Stimulated activated effector memory CD8-positive, alpha-beta T cell treated with anti-CD3 and anti-CD28 coated beads, Interleukin-12 subunit alpha, Interleukin-12 subunit beta, amount 100 ng/mL, for 72 hours (primary cell): ENCODE data around the gene PLEKHA6.
"Not testable (repeated sequence)": the region's sequence is repeated elsewhere in the genome, so short reads cannot be mapped to it uniquely, and the experiment has no call there.

ENCODE experiments used
- ATAC-seq: fragments of 150-1000 bp; cut with Tn5 transposase; 2 replicates; pipeline ENCODE4 v1.10.0; 2021
- DNase-seq, 2 donors: peaks; one replicate each; pipeline ENCODE4 v3.0.0; 2021 to 2022; ENCODE audit warnings: low spot score in 2 of 2
- H3K27ac Mint-ChIP-seq: one replicate; pipeline ENCODE4 v1.8.0; 2022; ENCODE audit warnings: mild to moderate bottlenecking, mixed read lengths
- H3K36me3 Mint-ChIP-seq: one replicate; pipeline ENCODE4 v1.8.0; 2022; ENCODE audit warnings: mild to moderate bottlenecking, mixed read lengths
- H3K4me1 Mint-ChIP-seq: one replicate; pipeline ENCODE4 v1.8.0; 2022; ENCODE audit warnings: mixed read lengths
- H3K4me3 Mint-ChIP-seq: one replicate; pipeline ENCODE4 v1.8.0; 2022; ENCODE audit warnings: mild to moderate bottlenecking, mixed read lengths
- H3K9me3 Mint-ChIP-seq: one replicate; pipeline ENCODE4 v1.8.0; 2022; ENCODE audit warnings: mixed read lengths

PLEKHA6 gene

DNA sequence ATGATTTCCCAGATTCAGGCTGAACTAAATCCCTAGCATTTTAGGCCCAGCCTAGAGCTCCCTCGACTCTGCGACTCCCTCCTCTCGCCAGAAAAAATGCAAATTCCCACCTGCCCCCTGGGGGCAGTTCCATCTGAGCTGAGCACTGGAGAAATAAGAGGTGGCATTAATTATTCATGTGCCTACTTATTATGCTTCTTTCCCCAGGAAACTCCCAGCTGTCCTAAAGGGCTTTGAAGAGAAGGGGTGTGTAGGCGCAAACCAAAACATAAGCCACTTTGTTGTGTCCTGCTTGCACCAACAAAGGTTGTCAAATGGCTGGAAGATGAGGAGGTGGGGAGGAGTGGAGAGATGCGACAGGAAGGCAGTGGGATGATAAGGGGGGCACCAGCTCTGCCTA lies 104.5 kb downstream of the PLEKHA6 start:
- DNase-seq (no peak), ATAC-seq (no peak)
- no peaks in the 10 kb centered on the region for H3K4me1 Mint-ChIP-seq
- H3K27ac Mint-ChIP-seq, result no peak overlapping the region
- no peaks in the 10 kb centered on the region for H3K9me3 Mint-ChIP-seq
- H3K4me3 Mint-ChIP-seq, result no peak overlapping the region
- no peaks in the 10 kb centered on the region for H3K36me3 Mint-ChIP-seq

- H3K4me3 Mint-ChIP-seq, result no peak overlapping the region
- no peak overlapping the region for H3K27ac Mint-ChIP-seq
- no peaks in the 10 kb centered on the region for H3K4me1 Mint-ChIP-seq
- no peaks in the 10 kb centered on the region for H3K36me3 Mint-ChIP-seq
- DNase-seq (no peak), ATAC-seq (no peak)
- H3K9me3 Mint-ChIP-seq, result no peaks in the 10 kb centered on the region
Measured at GRCh38 chr1:204254031-204254661, 105.6 kb downstream of the PLEKHA6 start.

GRCh38 chr1:204251926-204252689 lies 107.6 kb downstream of the PLEKHA6 start:
- H3K36me3 Mint-ChIP-seq, result no peaks in the 10 kb centered on the region
- H3K9me3 Mint-ChIP-seq, result no peaks in the 10 kb centered on the region
- DNase-seq, result no peak
- H3K4me1 Mint-ChIP-seq, result no peaks in the 10 kb centered on the region
- H3K4me3 Mint-ChIP-seq, result no peak overlapping the region
- no peak overlapping the region for H3K27ac Mint-ChIP-seq
- ATAC-seq, result no peak

GRCh38 chr1:204251286-204251685 lies 108.4 kb downstream of the PLEKHA6 start:
- Mint-ChIP-seq H3K4me1 (no peaks in the 10 kb centered on the region), H3K36me3 (no peaks in the 10 kb centered on the region), H3K27ac (no peak overlapping the region), H3K4me3 (no peak overlapping the region), H3K9me3 (no peaks in the 10 kb centered on the region)
- ATAC-seq (no peak), DNase-seq (no peak)

DNA sequence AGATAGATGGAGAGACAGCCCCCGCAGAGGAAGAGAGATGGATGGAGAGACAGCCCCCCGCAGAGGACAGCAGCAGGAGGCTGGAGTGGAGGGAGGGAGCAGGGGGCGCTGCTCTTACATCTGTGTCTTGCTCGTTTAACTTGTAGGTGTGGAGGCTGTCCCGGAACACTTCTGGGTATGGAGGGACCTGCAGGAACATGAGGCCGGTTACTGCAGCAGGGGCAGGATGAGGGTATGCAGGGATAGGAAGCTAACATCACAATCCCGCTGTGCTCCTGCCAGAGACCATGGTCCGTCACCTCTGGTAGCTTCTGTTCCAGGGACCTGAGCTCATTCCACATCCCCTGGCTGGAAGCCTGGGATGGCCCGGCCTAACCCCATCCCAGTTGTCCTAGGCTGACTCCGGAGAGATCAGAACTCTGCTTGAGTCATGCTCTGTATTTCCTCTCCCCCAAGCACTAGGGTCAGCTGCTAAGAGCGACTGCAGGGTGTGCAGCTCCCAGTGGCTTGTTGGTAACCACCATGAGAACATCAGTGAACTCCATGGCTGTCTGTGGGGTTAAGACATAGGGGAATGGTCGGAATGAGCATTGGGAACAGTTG lies 109.2 kb downstream of the PLEKHA6 start:
- no peaks in the 10 kb centered on the region for H3K9me3 Mint-ChIP-seq
- DNase-seq (no peak), ATAC-seq (no peak)
- H3K4me1 Mint-ChIP-seq, result no peaks in the 10 kb centered on the region
- H3K4me3 Mint-ChIP-seq, result no peak overlapping the region
- H3K36me3 Mint-ChIP-seq, result no peaks in the 10 kb centered on the region
- H3K27ac Mint-ChIP-seq, result no peak overlapping the region

DNA sequence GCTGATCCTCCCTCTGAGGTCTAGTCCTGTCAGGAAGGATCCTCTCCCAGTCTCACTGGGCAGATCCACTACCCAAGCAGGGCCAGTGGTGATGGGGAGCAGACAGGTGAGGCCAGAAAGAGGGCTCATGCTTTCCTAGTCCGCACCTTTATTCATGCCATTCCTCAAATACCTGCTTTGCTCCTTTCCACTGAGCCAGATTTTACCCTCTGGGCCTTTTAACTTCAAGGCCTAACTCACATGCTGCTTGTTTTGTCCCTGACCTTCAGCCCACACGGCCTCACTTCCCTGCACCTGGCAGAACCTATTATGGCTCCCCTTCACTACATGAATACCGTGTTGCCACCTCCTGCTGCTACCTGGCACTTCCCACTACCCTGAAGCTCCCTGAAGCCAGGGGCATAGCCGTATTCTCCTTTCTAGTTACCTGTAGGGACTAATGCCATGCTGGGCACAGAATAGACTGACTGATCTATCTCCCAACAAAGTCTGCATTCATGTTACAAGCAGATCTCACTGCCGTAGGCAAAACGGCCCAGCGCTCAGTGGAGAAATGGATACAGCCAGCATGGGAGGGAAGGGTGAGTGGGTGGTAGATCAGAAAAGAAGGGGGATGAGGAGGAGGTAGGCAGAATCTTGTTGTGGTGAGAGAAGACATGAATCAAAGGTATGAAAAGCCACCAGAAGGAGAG lies 109.8 kb downstream of the PLEKHA6 start:
- no peak for DNase-seq
- no peak for ATAC-seq
- Mint-ChIP-seq H3K4me3 (no peak overlapping the region), H3K9me3 (no peaks in the 10 kb centered on the region), H3K36me3 (no peaks in the 10 kb centered on the region), H3K4me1 (no peaks in the 10 kb centered on the region), H3K27ac (no peak overlapping the region)

GRCh38 chr1:204248954-204249353 lies 110.8 kb downstream of the PLEKHA6 start:
- no peak overlapping the region for H3K27ac Mint-ChIP-seq
- DNase-seq (no peak), ATAC-seq (no peak)
- H3K36me3 Mint-ChIP-seq, result no peaks in the 10 kb centered on the region
- H3K4me3 Mint-ChIP-seq, result no peak overlapping the region
- no peaks in the 10 kb centered on the region for H3K9me3 Mint-ChIP-seq
- no peaks in the 10 kb centered on the region for H3K4me1 Mint-ChIP-seq

DNA sequence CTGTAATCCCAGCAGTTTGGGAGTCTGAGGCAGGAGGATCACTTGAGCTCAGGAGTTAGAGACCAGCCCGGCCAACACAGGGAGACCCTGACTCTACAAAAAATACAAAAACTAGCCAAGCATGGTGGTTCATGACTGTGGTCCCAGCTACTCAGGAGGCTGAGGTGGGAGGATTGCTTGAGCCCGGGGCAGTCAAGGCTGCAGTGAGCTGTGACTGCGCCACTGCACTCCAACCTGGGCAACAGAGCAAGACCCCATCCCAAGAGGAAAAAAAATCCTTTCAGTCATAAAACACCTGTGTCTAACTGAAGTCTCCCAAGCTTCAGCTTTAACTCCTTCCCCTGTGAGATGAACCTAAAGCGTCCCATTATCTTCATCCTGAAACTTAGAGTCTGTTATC lies 112.9 kb downstream of the PLEKHA6 start:
- Mint-ChIP-seq H3K27ac (no peak overlapping the region), H3K9me3 (no peaks in the 10 kb centered on the region), H3K4me3 (no peak overlapping the region), H3K4me1 (no peaks in the 10 kb centered on the region), H3K36me3 (no peaks in the 10 kb centered on the region)
- DNase-seq (no peak), ATAC-seq (no peak)

DNA sequence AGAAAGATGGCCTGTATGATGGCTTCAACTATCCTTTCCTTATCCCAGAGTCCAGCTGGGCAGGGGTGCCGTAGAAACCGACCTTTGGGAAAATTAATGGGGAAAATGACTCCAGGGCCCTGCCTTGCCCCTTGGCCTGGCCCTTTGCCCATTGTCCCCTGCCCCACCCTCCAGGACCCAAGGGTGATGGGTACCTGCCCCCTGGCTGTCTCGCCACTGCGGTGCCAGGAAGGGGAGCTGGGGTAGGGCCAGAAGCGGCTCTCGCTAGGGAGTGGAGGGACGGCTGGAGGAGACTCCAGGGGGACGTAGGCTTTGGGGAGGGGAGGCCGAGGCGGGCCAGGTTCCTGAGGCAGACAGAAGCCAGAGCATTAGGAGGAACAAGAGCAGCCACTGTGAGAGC lies 116.8 kb downstream of the PLEKHA6 start:
- Mint-ChIP-seq H3K27ac (no peak overlapping the region), H3K36me3 (no peaks in the 10 kb centered on the region), H3K4me1 (no peaks in the 10 kb centered on the region), H3K4me3 (no peak overlapping the region), H3K9me3 (no peaks in the 10 kb centered on the region)
- DNase-seq, result no peak
- no peak for ATAC-seq

DNA sequence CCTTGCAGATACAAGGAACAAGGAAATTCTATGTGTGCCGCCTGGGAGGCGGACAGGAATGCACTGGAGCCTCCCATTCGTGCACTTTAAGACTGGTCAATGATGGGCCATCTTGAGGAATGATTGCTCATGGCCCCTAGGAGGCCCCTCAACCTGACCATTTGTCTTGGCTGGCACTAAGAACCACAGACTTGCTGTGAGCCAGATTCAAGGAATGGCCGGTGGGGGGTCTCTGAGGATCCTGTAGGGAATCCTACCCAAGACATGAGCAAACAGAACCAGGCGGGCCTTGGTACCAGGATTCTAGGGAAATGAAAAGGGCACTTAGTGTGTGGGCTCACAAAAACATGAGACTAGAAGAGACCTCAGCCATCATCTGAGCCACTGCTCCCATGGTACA lies 117.8 kb downstream of the PLEKHA6 start:
- no peaks in the 10 kb centered on the region for H3K4me1 Mint-ChIP-seq
- no peak for ATAC-seq
- H3K27ac Mint-ChIP-seq, result no peak overlapping the region
- no peaks in the 10 kb centered on the region for H3K9me3 Mint-ChIP-seq
- H3K4me3 Mint-ChIP-seq, result no peak overlapping the region
- DNase-seq, result no peak
- H3K36me3 Mint-ChIP-seq, result no peaks in the 10 kb centered on the region

GRCh38 chr1:204241050-204241449 lies 118.7 kb downstream of the PLEKHA6 start:
- ATAC-seq, result no peak
- Mint-ChIP-seq H3K4me1 (no peaks in the 10 kb centered on the region), H3K27ac (no peak overlapping the region), H3K36me3 (no peaks in the 10 kb centered on the region), H3K4me3 (no peak overlapping the region), H3K9me3 (no peaks in the 10 kb centered on the region)
- no peak for DNase-seq

- no peaks in the 10 kb centered on the region for H3K36me3 Mint-ChIP-seq
- H3K4me3 Mint-ChIP-seq, result no peak overlapping the region
- H3K4me1 Mint-ChIP-seq, result no peaks in the 10 kb centered on the region
- H3K27ac Mint-ChIP-seq, result no peak overlapping the region
- DNase-seq (no peak), ATAC-seq (no peak)
- H3K9me3 Mint-ChIP-seq, result no peaks in the 10 kb centered on the region
Measured at GRCh38 chr1:204240233-204240632, 119.5 kb downstream of the PLEKHA6 start.

GRCh38 chr1:204239401-204239800 lies 120.3 kb downstream of the PLEKHA6 start:
- H3K4me3 Mint-ChIP-seq, DNase-seq, H3K4me1 Mint-ChIP-seq, ATAC-seq, H3K9me3 Mint-ChIP-seq, H3K27ac Mint-ChIP-seq, H3K36me3 Mint-ChIP-seq: not testable (repeated sequence)

DNA sequence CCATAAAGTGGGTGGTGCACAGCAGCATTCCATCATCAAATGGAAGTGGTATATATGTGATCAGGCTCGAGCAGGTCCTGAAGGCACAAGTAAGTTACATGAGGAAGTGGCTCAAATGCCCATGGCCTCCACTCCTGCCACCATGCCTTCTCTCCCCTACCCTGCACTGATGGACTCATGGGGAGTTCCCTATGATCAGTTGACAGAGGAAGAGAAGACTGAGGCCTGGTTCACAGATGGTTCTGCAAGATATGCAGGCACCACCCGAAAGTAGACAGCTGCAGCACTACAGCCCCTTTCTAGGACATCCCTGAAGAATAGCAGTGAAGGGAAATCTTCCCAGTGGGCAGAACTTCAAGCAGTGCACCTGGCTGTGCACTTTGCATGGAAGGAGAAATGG lies 121.2 kb downstream of the PLEKHA6 start:
- DNase-seq, ATAC-seq, H3K36me3 Mint-ChIP-seq, H3K27ac Mint-ChIP-seq, H3K4me1 Mint-ChIP-seq, H3K9me3 Mint-ChIP-seq, H3K4me3 Mint-ChIP-seq: not testable (repeated sequence)

DNA sequence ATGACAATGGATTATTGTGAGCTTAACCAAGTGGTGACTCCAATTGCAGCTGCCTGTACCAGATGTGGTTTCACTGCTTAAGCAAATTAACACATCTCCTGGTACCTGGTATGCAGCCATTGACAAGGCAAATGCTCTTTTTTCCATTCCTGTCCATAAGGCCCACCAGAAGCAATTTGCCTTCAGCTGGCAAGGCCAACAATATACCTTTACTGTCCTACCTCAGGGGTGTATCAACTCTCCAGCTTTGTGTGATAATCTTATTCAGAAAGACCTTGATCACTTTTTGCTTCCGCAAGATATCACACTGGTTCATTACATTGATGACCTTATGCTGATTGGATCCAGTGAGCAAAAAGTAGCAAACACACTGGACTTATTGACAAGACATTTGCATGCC lies 122.2 kb downstream of the PLEKHA6 start:
- not testable (repeated sequence) for H3K36me3 Mint-ChIP-seq, DNase-seq, ATAC-seq, H3K4me3 Mint-ChIP-seq, H3K27ac Mint-ChIP-seq, H3K9me3 Mint-ChIP-seq, H3K4me1 Mint-ChIP-seq

- Mint-ChIP-seq H3K36me3 (no peaks in the 10 kb centered on the region), H3K4me3 (no peak overlapping the region), H3K9me3 (no peaks in the 10 kb centered on the region), H3K27ac (no peak overlapping the region), H3K4me1 (no peaks in the 10 kb centered on the region)
- no peak for DNase-seq
- ATAC-seq, result no peak
Measured at GRCh38 chr1:204232526-204232925, 127.2 kb downstream of the PLEKHA6 start.
